GM23338 (cell line): ENCODE data around the gene C16orf95.

Experiments
- CREB1 ChIP-seq: fragments of 250-450 bp; sonication (Bioruptor Pico); IDR thresholded peaks from 2 replicates; pipeline ENCODE4 v1.5.0; 2020; ENCODE audit warnings: low read depth, mild to moderate bottlenecking, moderate library complexity
- EZH2 ChIP-seq: fragments of 200-600 bp; sonication (generic); IDR thresholded peaks from one replicate; pipeline ENCODE4 v1.8.0; 2017; ENCODE audit warnings: antibody characterized with exemption, mild to moderate bottlenecking, low read depth; ENCODE audit not compliant: unreplicated experiment
- EZH2phosphoT487 ChIP-seq: fragments of 200-600 bp; sonication (generic); IDR thresholded peaks from one replicate; pipeline ENCODE4 v1.8.1; 2018; ENCODE audit warnings: antibody characterized with exemption; ENCODE audit not compliant: unreplicated experiment
- JUNB ChIP-seq: IDR thresholded peaks from one replicate; pipeline ENCODE4 v1.6.1; 2016; ENCODE audit warnings: antibody characterized with exemption; ENCODE audit not compliant: unreplicated experiment
- NANOG ChIP-seq: IDR thresholded peaks from 2 replicates; pipeline ENCODE4 v1.6.1; 2016; ENCODE audit warnings: antibody characterized with exemption, borderline replicate concordance
- POLR2AphosphoS5 ChIP-seq: IDR thresholded peaks from 2 replicates; pipeline ENCODE4 v1.6.1; 2016; ENCODE audit warnings: antibody characterized with exemption, low read depth
- STAT1 ChIP-seq: IDR thresholded peaks from one replicate; pipeline ENCODE4 v1.6.1; 2016; ENCODE audit warnings: antibody characterized with exemption; ENCODE audit not compliant: unreplicated experiment
- ZNF114 ChIP-seq: fragments of 250-450 bp; sonication (Bioruptor Pico); IDR thresholded peaks from 2 replicates; pipeline ENCODE4 v1.5.0; 2020; ENCODE audit warnings: mild to moderate bottlenecking, moderate library complexity
- TF ChIP-seq, protein P1 (sequence below), 2 experiments: fragments of 200-600 bp in 1 of 2; sonication (generic) in 1 of 2; conservative IDR thresholded peaks; 2 replicates each; pipeline versions ENCODE4 v1.5.1 to v1.6.1; 2016 to 2017; ENCODE audit warnings: antibody characterized with exemption in 2 of 2, low read depth in 2 of 2, mild to moderate bottlenecking in 2 of 2, moderate library complexity in 1 of 2
- TF ChIP-seq, protein P2 (sequence below): IDR thresholded peaks from 2 replicates; pipeline ENCODE4 v1.6.1; 2016; ENCODE audit warnings: antibody characterized with exemption
- TF ChIP-seq, protein P3 (sequence below): IDR thresholded peaks from one replicate; pipeline ENCODE4 v1.6.1; 2018; ENCODE audit warnings: antibody characterized with exemption; ENCODE audit not compliant: unreplicated experiment
- TF ChIP-seq, protein P4 (sequence below): fragments of 250-450 bp; sonication (Bioruptor Pico); IDR thresholded peaks from 2 replicates; pipeline ENCODE4 v1.5.0; 2020; ENCODE audit warnings: mild to moderate bottlenecking, moderate library complexity

DNA sequence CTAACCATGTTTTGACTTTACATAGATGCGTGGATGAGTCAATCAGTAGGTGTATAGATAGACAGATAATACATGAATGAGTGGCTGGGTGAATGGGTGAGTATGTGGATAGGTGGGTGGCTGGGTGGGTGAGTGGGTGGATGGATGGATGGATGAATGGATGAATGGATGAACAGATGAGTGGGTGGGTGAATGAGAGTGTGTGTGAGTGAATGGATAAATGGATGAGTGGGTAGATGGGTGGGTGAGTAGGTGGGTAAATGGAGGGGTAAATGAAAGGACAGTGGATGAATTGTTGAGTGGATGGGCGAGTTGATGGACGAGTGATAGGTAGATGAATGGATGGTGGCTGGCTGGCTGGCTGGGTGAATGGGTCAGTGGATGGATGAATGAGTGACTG lies 23.2 kb downstream of the C16orf95 start:
- TF ChIP-seq, protein P1, sequence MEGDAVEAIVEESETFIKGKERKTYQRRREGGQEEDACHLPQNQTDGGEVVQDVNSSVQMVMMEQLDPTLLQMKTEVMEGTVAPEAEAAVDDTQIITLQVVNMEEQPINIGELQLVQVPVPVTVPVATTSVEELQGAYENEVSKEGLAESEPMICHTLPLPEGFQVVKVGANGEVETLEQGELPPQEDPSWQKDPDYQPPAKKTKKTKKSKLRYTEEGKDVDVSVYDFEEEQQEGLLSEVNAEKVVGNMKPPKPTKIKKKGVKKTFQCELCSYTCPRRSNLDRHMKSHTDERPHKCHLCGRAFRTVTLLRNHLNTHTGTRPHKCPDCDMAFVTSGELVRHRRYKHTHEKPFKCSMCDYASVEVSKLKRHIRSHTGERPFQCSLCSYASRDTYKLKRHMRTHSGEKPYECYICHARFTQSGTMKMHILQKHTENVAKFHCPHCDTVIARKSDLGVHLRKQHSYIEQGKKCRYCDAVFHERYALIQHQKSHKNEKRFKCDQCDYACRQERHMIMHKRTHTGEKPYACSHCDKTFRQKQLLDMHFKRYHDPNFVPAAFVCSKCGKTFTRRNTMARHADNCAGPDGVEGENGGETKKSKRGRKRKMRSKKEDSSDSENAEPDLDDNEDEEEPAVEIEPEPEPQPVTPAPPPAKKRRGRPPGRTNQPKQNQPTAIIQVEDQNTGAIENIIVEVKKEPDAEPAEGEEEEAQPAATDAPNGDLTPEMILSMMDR (conservative IDR thresholded peaks at IDR 0.05; ENCODE audit: low read depth in 2 of 2): no peak
- TF ChIP-seq, protein P2, sequence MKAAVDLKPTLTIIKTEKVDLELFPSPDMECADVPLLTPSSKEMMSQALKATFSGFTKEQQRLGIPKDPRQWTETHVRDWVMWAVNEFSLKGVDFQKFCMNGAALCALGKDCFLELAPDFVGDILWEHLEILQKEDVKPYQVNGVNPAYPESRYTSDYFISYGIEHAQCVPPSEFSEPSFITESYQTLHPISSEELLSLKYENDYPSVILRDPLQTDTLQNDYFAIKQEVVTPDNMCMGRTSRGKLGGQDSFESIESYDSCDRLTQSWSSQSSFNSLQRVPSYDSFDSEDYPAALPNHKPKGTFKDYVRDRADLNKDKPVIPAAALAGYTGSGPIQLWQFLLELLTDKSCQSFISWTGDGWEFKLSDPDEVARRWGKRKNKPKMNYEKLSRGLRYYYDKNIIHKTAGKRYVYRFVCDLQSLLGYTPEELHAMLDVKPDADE: no peak
- TF ChIP-seq CREB1 (CRISPR knock-in tag): no peak
- TF ChIP-seq EZH2: no peak
- no peak for TF ChIP-seq POLR2AphosphoS5
- TF ChIP-seq, protein P3, sequence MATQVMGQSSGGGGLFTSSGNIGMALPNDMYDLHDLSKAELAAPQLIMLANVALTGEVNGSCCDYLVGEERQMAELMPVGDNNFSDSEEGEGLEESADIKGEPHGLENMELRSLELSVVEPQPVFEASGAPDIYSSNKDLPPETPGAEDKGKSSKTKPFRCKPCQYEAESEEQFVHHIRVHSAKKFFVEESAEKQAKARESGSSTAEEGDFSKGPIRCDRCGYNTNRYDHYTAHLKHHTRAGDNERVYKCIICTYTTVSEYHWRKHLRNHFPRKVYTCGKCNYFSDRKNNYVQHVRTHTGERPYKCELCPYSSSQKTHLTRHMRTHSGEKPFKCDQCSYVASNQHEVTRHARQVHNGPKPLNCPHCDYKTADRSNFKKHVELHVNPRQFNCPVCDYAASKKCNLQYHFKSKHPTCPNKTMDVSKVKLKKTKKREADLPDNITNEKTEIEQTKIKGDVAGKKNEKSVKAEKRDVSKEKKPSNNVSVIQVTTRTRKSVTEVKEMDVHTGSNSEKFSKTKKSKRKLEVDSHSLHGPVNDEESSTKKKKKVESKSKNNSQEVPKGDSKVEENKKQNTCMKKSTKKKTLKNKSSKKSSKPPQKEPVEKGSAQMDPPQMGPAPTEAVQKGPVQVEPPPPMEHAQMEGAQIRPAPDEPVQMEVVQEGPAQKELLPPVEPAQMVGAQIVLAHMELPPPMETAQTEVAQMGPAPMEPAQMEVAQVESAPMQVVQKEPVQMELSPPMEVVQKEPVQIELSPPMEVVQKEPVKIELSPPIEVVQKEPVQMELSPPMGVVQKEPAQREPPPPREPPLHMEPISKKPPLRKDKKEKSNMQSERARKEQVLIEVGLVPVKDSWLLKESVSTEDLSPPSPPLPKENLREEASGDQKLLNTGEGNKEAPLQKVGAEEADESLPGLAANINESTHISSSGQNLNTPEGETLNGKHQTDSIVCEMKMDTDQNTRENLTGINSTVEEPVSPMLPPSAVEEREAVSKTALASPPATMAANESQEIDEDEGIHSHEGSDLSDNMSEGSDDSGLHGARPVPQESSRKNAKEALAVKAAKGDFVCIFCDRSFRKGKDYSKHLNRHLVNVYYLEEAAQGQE: no peak
- no peak for TF ChIP-seq ZNF114 (CRISPR knock-in tag)
- TF ChIP-seq, protein P4, sequence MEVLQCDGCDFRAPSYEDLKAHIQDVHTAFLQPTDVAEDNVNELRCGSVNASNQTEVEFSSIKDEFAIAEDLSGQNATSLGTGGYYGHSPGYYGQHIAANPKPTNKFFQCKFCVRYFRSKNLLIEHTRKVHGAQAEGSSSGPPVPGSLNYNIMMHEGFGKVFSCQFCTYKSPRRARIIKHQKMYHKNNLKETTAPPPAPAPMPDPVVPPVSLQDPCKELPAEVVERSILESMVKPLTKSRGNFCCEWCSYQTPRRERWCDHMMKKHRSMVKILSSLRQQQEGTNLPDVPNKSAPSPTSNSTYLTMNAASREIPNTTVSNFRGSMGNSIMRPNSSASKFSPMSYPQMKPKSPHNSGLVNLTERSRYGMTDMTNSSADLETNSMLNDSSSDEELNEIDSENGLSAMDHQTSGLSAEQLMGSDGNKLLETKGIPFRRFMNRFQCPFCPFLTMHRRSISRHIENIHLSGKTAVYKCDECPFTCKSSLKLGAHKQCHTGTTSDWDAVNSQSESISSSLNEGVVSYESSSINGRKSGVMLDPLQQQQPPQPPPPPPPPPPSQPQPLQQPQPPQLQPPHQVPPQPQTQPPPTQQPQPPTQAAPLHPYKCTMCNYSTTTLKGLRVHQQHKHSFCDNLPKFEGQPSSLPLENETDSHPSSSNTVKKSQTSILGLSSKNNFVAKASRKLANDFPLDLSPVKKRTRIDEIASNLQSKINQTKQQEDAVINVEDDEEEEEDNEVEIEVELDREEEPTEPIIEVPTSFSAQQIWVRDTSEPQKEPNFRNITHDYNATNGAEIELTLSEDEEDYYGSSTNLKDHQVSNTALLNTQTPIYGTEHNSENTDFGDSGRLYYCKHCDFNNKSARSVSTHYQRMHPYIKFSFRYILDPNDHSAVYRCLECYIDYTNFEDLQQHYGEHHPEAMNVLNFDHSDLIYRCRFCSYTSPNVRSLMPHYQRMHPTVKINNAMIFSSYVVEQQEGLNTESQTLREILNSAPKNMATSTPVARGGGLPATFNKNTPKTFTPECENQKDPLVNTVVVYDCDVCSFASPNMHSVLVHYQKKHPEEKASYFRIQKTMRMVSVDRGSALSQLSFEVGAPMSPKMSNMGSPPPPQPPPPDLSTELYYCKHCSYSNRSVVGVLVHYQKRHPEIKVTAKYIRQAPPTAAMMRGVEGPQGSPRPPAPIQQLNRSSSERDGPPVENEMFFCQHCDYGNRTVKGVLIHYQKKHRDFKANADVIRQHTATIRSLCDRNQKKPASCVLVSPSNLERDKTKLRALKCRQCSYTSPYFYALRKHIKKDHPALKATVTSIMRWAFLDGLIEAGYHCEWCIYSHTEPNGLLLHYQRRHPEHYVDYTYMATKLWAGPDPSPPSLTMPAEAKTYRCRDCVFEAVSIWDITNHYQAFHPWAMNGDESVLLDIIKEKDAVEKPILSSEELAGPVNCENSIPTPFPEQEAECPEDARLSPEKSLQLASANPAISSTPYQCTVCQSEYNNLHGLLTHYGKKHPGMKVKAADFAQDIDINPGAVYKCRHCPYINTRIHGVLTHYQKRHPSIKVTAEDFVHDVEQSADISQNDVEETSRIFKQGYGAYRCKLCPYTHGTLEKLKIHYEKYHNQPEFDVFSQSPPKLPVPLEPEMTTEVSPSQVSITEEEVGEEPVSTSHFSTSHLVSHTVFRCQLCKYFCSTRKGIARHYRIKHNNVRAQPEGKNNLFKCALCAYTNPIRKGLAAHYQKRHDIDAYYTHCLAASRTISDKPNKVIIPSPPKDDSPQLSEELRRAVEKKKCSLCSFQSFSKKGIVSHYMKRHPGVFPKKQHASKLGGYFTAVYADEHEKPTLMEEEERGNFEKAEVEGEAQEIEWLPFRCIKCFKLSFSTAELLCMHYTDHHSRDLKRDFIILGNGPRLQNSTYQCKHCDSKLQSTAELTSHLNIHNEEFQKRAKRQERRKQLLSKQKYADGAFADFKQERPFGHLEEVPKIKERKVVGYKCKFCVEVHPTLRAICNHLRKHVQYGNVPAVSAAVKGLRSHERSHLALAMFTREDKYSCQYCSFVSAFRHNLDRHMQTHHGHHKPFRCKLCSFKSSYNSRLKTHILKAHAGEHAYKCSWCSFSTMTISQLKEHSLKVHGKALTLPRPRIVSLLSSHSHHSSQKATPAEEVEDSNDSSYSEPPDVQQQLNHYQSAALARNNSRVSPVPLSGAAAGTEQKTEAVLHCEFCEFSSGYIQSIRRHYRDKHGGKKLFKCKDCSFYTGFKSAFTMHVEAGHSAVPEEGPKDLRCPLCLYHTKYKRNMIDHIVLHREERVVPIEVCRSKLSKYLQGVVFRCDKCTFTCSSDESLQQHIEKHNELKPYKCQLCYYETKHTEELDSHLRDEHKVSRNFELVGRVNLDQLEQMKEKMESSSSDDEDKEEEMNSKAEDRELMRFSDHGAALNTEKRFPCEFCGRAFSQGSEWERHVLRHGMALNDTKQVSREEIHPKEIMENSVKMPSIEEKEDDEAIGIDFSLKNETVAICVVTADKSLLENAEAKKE (CRISPR knock-in tag): no peak
- TF ChIP-seq EZH2phosphoT487: no peak
- no peak for TF ChIP-seq JUNB
- TF ChIP-seq NANOG: no peak
- TF ChIP-seq STAT1: no peak
